Common myeloid progenitor, CD34-positive (primary cell): ENCODE results near the gene CIT.

Source experiments
- CTCF ChIA-PET: fragments of 350-600 bp; sonication (Branson Sonifier 250); formaldehyde crosslinking; loops from one replicate; lab custom pipeline; 2021; ENCODE audit warnings: antibody characterized with exemption; lab: Charles Lee
- POLR2A ChIA-PET: fragments of 350-600 bp; sonication (Branson Sonifier 250); formaldehyde crosslinking; loops from one replicate; lab custom pipeline; 2021; ENCODE audit warnings: antibody characterized with exemption; lab: Charles Lee
- DNase-seq, 3 donors: peaks; one replicate each; pipeline versions ENCODE4 v3.0.0 to v3.0.0-alpha.2; 2013
- H3K27ac ChIP-seq, 2 experiments: 1 replicate in 1 of 2; 2 replicates in 1 of 2; pipeline ENCODE4 v1.7.0; 2013; ENCODE audit warnings: inconsistent platforms in 2 of 2, low read length in 2 of 2, mild to moderate bottlenecking in 2 of 2, low read depth in 1 of 2, moderate library complexity in 1 of 2; ENCODE audit not compliant: severe bottlenecking in 2 of 2, insufficient read depth in 1 of 2, poor library complexity in 1 of 2
- H3K27me3 ChIP-seq, 5 experiments: replicated peaks in 2 of 5; 1 replicate in 3 of 5; 2 replicates in 2 of 5; pipeline versions ENCODE4 v1.6.1 to v1.7.0; 2013; ENCODE audit warnings: low read length in 4 of 5, mild to moderate bottlenecking in 2 of 5, moderate library complexity in 2 of 5, inconsistent platforms in 1 of 5; ENCODE audit not compliant: insufficient read depth in 5 of 5, control insufficient read depth in 4 of 5
- H3K36me3 ChIP-seq, 4 experiments: 1 replicate in 2 of 4; 2 replicates in 2 of 4; pipeline versions ENCODE4 v1.6.1 to v1.7.0; 2013; ENCODE audit warnings: low read length in 3 of 4, control low read depth in 1 of 4, mild to moderate bottlenecking in 1 of 4; ENCODE audit not compliant: control insufficient read depth in 4 of 4, insufficient read depth in 4 of 4
- H3K4me1 ChIP-seq, 4 experiments: 1 replicate in 3 of 4; 2 replicates in 1 of 4; pipeline versions ENCODE4 v1.6.1 to v1.7.1; 2013; ENCODE audit warnings: low read length in 3 of 4, mild to moderate bottlenecking in 3 of 4, control low read depth in 1 of 4, inconsistent platforms in 1 of 4, moderate library complexity in 1 of 4; ENCODE audit not compliant: control insufficient read depth in 4 of 4, insufficient read depth in 4 of 4; ENCODE audit errors: control extremely low read depth in 1 of 4
- H3K4me3 ChIP-seq, 7 experiments: 1 replicate in 4 of 7; 2 replicates in 3 of 7; pipeline versions ENCODE4 v1.5.1 to v1.7.0; 2013; ENCODE audit warnings: mild to moderate bottlenecking in 7 of 7, low read length in 6 of 7, moderate library complexity in 6 of 7, inconsistent platforms in 2 of 7, low read depth in 2 of 7, control low read depth in 1 of 7; ENCODE audit not compliant: insufficient read depth in 4 of 7, control insufficient read depth in 1 of 7; ENCODE audit errors: extremely low read depth in 1 of 7
- H3K9me3 ChIP-seq, 5 experiments: 1 replicate in 4 of 5; 2 replicates in 1 of 5; pipeline versions ENCODE4 v1.6.1 to v1.7.1; 2013; ENCODE audit warnings: low read length in 4 of 5, mild to moderate bottlenecking in 2 of 5, inconsistent platforms in 1 of 5, low read depth in 1 of 5, moderate library complexity in 1 of 5; ENCODE audit not compliant: control insufficient read depth in 4 of 5, insufficient read depth in 2 of 5; ENCODE audit errors: control extremely low read depth in 1 of 5
- WGBS: methylation state at CpG from one replicate; pipeline ENCODE4 v1.1.5; 2013; ENCODE audit not compliant: insufficient coverage; 5-methylcytosine and 5-hydroxymethylcytosine counted together

The CIT gene

DNA sequence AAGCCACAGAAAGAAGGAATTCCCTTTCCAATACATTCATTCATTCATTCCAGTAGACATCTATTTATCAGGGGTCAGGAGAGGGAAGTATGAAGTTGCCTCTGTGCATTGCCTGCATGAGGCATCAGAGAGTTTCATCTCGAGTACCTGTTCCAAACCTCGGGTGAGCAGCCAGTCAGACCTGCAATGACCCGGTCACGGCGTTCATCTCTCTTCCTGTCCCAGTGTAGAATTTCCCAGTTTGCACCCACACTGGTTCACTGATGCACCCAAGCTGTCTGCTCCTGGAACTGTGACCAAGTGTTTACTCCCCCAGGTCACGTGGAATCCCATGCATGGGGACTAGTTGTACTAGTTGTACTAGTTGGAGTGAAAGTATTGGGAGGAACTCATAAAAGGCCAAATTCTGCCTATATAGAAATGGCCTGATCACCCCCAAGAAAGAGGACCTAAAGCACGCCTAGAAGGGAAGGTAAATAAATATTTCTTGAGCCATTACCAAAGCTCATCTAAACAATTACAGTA lies 231.5 kb downstream of the CIT start:
- Histone ChIP-seq H3K4me1 (no peaks in the 10 kb centered on the region), H3K9me3 (peaks cover 0 to 2% (median 0%) of the 10 kb centered on the region in 5 experiments), H3K4me3 (no peak overlapping the region), H3K27me3 (no peaks in the 10 kb centered on the region), H3K36me3 (no peaks in the 10 kb centered on the region), H3K27ac (no peak overlapping the region)
- WGBS = 94% methylated on average over 6 of the region's 7 CpGs
- CTCF ChIA-PET = no interaction called here
- DNase-seq = no peak
- POLR2A ChIA-PET = no interaction called here

DNA sequence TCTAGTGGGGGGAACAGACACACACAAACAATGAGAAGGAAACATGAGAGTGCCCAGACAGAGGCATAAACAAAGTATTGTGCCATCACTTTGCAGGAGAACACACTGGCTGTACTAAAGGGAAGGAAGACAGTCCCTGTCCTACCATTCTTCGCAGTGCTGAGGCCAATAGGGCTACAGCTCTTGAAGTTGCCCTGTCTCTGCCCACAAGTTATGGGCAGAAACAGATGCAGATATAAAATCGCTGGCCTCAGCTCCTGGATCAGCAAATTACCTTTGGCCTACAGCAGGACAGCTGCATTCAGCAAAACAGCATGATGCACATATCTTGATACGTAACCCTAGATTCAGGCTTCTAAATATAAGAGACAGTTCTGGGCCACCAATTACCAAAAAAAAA lies 232.2 kb downstream of the CIT start:
- Histone ChIP-seq H3K4me1 (no peaks in the 10 kb centered on the region), H3K9me3 (peaks cover 0 to 2% (median 0%) of the 10 kb centered on the region in 5 experiments), H3K36me3 (no peaks in the 10 kb centered on the region), H3K4me3 (no peak overlapping the region), H3K27me3 (no peaks in the 10 kb centered on the region), H3K27ac (no peak overlapping the region)
- WGBS = 100% methylated on average over 1 of the region's 3 CpGs
- ChIA-PET POLR2A (no interaction called here), CTCF (no interaction called here)
- DNase-seq = no peak

DNA sequence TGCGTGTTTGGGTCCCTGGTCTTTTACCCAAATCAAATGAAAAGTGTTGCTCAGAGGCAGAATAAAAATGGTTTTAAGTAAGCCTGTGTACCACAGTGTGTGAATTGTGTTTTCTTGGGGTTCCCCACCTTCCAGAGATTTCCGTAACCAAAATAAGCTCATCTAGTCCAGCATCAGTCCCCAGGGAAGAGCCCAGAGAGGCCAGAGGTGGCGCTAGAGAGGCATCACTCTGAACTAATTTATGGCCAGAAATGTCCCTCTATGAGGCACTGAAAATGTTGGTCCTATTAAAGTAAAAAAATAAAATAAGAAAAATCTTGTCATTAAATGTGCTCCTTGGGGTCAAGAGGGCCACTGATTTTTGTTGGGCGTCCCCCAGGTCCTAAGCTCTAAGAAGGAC lies 234.1 kb downstream of the CIT start:
- Histone ChIP-seq H3K27ac (no peak overlapping the region), H3K27me3 (peaks cover 0 to 3% (median 0%) of the 10 kb centered on the region in 5 experiments), H3K9me3 (peaks cover 0 to 2% (median 0%) of the 10 kb centered on the region in 5 experiments), H3K4me3 (no peak overlapping the region), H3K4me1 (no peaks in the 10 kb centered on the region), H3K36me3 (no peaks in the 10 kb centered on the region)
- no peak for DNase-seq
- ChIA-PET CTCF (interaction anchor here (1.6 kb wide), 1 partner anchor 21 kb away, joined by 3 read pairs; no protein-coding TSS in a partner anchor), POLR2A (no interaction called here)
- WGBS = 100% methylated on average over 1 of the region's 4 CpGs
